Measurements from ENCODE around the gene PRMT1.

The PRMT1 gene

DNA sequence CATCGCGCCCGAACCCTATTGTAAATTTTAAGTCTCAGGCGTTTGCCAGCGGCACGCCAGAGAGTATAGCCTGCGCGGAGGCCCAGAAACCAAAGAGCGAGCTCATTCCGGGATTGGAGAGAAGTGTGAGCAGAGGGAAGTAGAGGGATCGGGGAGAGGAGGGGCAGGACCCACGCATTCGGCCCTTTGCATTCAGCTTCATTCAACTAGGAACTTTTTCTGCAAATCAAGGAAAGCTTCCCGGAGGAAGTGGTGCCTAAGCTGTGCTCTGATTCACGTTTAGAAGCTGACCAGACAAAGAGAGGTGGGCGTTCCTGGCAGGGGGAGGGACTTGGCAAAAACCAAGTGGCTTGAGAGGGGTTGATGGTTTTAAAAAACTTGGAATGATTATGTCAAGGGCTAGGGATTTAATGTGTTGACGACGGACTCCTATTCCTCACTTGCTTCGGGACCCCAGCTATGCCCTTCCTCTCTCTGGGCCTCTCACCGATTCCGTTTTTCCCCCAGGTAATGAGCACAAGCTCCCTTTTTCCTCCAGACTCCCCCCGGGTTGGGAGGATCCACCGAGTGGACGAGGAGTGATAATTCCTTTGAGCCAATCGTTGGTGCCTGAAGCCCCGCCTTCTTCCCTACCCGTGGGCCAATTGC lies 811 bp upstream of the PRMT1 start:
- peak overlapping the region; percentile 85 for H3K9ac ChIP-seq (ENCODE audit: low read length)
- H3K79me2 ChIP-seq (ENCODE audit: insufficient read depth, low read length) = peaks cover 31% of the 10 kb centered on the region
- H3K27ac ChIP-seq (ENCODE audit: low read depth, low read length, poor library complexity, severe bottlenecking) = peak overlapping the region; percentile 92
- H3K27me3 ChIP-seq (ENCODE audit: insufficient read depth, low read length) = no peaks in the 10 kb centered on the region
- H3F3A ChIP-seq (ENCODE audit: insufficient read depth, low read length) = peaks cover 6% of the 10 kb centered on the region; the same call in 1 of the 2 replicates
- no peak for TF ChIP-seq CTCF (IDR thresholded peaks at IDR 0.05; ENCODE audit: low read length)
- no peak for TF ChIP-seq EZH2 (IDR thresholded peaks at IDR 0.05; ENCODE audit: borderline replicate concordance, low read length)
- H4K20me1 ChIP-seq (ENCODE audit: insufficient read depth, low read length) = no peaks in the 10 kb centered on the region
- H3K4me1 ChIP-seq (ENCODE audit: insufficient read depth, low read length, severe bottlenecking) = peaks cover 68% of the 10 kb centered on the region
- no peaks in the 10 kb centered on the region for H3K9me3 ChIP-seq (ENCODE audit: low read length)
- no peak overlapping the region for H2AFZ ChIP-seq (ENCODE audit: low read length)
- H3K4me3 ChIP-seq (ENCODE audit: low read depth, low read length, poor library complexity, severe bottlenecking) = peak overlapping the region; percentile 89
- no peaks in the 10 kb centered on the region for H3K9me2 ChIP-seq (ENCODE audit: low read depth, low read length)
- H3K4me2 ChIP-seq (ENCODE audit: low read length) = peak overlapping the region; percentile 78
- peaks cover 12% of the 10 kb centered on the region for H3K36me3 ChIP-seq (ENCODE audit: insufficient read depth, low read length)

DNA sequence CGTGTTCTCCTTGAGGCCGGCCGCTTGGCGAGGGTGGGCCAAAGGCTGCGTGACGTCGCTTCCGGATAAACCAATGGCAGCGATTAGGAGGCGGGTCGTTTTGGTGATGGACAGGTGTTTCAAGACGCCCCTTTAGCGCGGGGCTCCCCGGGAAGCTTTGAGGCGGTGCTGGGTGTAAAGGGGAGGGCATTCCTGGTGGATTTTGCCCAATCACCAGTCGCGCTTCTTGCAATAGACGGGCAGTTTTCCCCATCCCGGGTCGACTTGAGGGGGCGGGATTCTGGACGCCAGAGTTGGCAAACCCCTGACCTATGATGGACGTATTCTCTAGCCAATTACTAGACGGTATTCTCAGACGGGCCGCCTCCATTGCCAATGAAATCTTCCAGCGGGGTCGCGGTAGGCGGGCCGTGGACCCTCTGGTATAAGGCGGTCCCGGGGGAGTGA lies 264 bp upstream of the PRMT1 start:
- Histone ChIP-seq H3K4me3 (ENCODE audit: low read depth, low read length, poor library complexity, severe bottlenecking) (peak overlapping the region; percentile 89), H3K9ac (ENCODE audit: low read length) (peak overlapping the region; percentile 97), H3K4me2 (ENCODE audit: low read length) (peak overlapping the region; percentile 90), H2AFZ (ENCODE audit: low read length) (no peak overlapping the region), H3K9me2 (ENCODE audit: low read depth, low read length) (no peaks in the 10 kb centered on the region), H4K20me1 (ENCODE audit: insufficient read depth, low read length) (no peaks in the 10 kb centered on the region), H3K9me3 (ENCODE audit: low read length) (no peaks in the 10 kb centered on the region), H3K27ac (ENCODE audit: low read depth, low read length, poor library complexity, severe bottlenecking) (peak overlapping the region; percentile 89), H3K4me1 (ENCODE audit: insufficient read depth, low read length, severe bottlenecking) (peaks cover 65% of the 10 kb centered on the region), H3F3A (ENCODE audit: insufficient read depth, low read length) (peaks cover 6% of the 10 kb centered on the region; the same call in 1 of the 2 replicates), H3K27me3 (ENCODE audit: insufficient read depth, low read length) (no peaks in the 10 kb centered on the region), H3K79me2 (ENCODE audit: insufficient read depth, low read length) (peaks cover 31% of the 10 kb centered on the region), H3K36me3 (ENCODE audit: insufficient read depth, low read length) (peaks cover 16% of the 10 kb centered on the region)
- TF ChIP-seq CTCF (IDR thresholded peaks at IDR 0.05; ENCODE audit: low read length) (no peak), EZH2 (IDR thresholded peaks at IDR 0.05; ENCODE audit: borderline replicate concordance, low read length) (no peak)

GRCh38 chr19:49677901-49678674 lies 1.0 kb downstream of the PRMT1 start:
- Histone ChIP-seq H3K27me3 (ENCODE audit: insufficient read depth, low read length) (no peaks in the 10 kb centered on the region), H3K27ac (ENCODE audit: low read depth, low read length, poor library complexity, severe bottlenecking) (peak overlapping the region; percentile 89), H3K36me3 (ENCODE audit: insufficient read depth, low read length) (peaks cover 28% of the 10 kb centered on the region), H3K4me3 (ENCODE audit: low read depth, low read length, poor library complexity, severe bottlenecking) (peak overlapping the region; percentile 89), H2AFZ (ENCODE audit: low read length) (no peak overlapping the region), H3F3A (ENCODE audit: insufficient read depth, low read length) (peaks cover 6% of the 10 kb centered on the region; the same call in 1 of the 2 replicates), H3K9me2 (ENCODE audit: low read depth, low read length) (no peaks in the 10 kb centered on the region), H3K4me1 (ENCODE audit: insufficient read depth, low read length, severe bottlenecking) (peaks cover 57% of the 10 kb centered on the region), H4K20me1 (ENCODE audit: insufficient read depth, low read length) (no peaks in the 10 kb centered on the region), H3K4me2 (ENCODE audit: low read length) (peak overlapping the region; percentile 90), H3K9ac (ENCODE audit: low read length) (peak overlapping the region; percentile 97), H3K9me3 (ENCODE audit: low read length) (no peaks in the 10 kb centered on the region), H3K79me2 (ENCODE audit: insufficient read depth, low read length) (peaks cover 31% of the 10 kb centered on the region)
- TF ChIP-seq CTCF (IDR thresholded peaks at IDR 0.05; ENCODE audit: low read length) (peak; percentile 80), EZH2 (IDR thresholded peaks at IDR 0.05; ENCODE audit: borderline replicate concordance, low read length) (no peak)

Measured in OCI-LY1 (cell line).